WTC11 (cell line): ENCODE measurements around the gene SLC25A31. TPM values are rescaled to one million over a fixed set of nuclear protein-coding genes. Genes with fewer than 3 reads are reported as not detected.

Source experiments
- ATAC-seq: fragments of 200-7000 bp; cut with Tn5 transposase; 2 replicates; pipeline ENCODE4 v1.10.0; 2021; ENCODE audit warnings: mild to moderate bottlenecking, moderate library complexity
- CTCF ChIA-PET: fragments of 300-600 bp; sonication (Branson Sonifier 250); formaldehyde crosslinking; loops from one replicate; lab custom pipeline; 2021; ENCODE audit warnings: antibody characterized with exemption; lab: Charles Lee
- POLR2A ChIA-PET: fragments of 350-600 bp; sonication (Branson Sonifier 250); formaldehyde crosslinking; loops from one replicate; lab custom pipeline; 2021; ENCODE audit warnings: antibody characterized with exemption; lab: Charles Lee
- DNase-seq: peaks from one replicate; pipeline ENCODE4 v3.0.0; 2021; ENCODE audit warnings: low spot score
- H3K27ac Mint-ChIP-seq: 2 replicates; pipeline ENCODE4 v1.8.0; 2021; ENCODE audit warnings: mixed read lengths
- H3K27me3 Mint-ChIP-seq: 2 replicates; pipeline ENCODE4 v1.8.0; 2021; ENCODE audit warnings: low read depth, mild to moderate bottlenecking, moderate library complexity, mixed read lengths
- H3K36me3 Mint-ChIP-seq: 2 replicates; pipeline ENCODE4 v1.8.0; 2021; ENCODE audit warnings: mixed read lengths
- H3K4me1 Mint-ChIP-seq: 2 replicates; pipeline ENCODE4 v1.8.0; 2022; ENCODE audit warnings: mixed read lengths
- H3K4me3 Mint-ChIP-seq: 2 replicates; pipeline ENCODE4 v1.8.0; 2021; ENCODE audit warnings: mild to moderate bottlenecking, moderate library complexity, mixed read lengths
- H3K9me3 Mint-ChIP-seq: 2 replicates; pipeline ENCODE4 v1.8.0; 2021; ENCODE audit warnings: mixed read lengths
- ATF1 ChIP-seq: sonication (generic); formaldehyde crosslinking; IDR thresholded peaks from 2 replicates; pipeline ENCODE4 v1.8.1; 2023; ENCODE audit warnings: mild to moderate bottlenecking, moderate library complexity, missing genetic modification reagents
- CREB1 ChIP-seq: sonication (generic); formaldehyde crosslinking; IDR thresholded peaks from 2 replicates; pipeline ENCODE4 v1.8.0; 2023; ENCODE audit warnings: mild to moderate bottlenecking, missing genetic modification reagents
- CREM ChIP-seq: sonication (generic); formaldehyde crosslinking; IDR thresholded peaks from 2 replicates; pipeline ENCODE4 v1.8.1; 2022; ENCODE audit warnings: mild to moderate bottlenecking, missing genetic modification reagents, moderate library complexity
- ELF4 ChIP-seq: sonication (generic); formaldehyde crosslinking; IDR thresholded peaks from 2 replicates; pipeline ENCODE4 v1.8.1; 2022; ENCODE audit warnings: low read depth, mild to moderate bottlenecking, moderate library complexity, missing genetic modification reagents
- EMX1 ChIP-seq: fragments of 250-450 bp; sonication (Bioruptor Pico); IDR thresholded peaks from 2 replicates; pipeline ENCODE4 v1.8.0; 2021; ENCODE audit warnings: mild to moderate bottlenecking
- ETV6 ChIP-seq: sonication (generic); formaldehyde crosslinking; IDR thresholded peaks from 2 replicates; pipeline ENCODE4 v1.8.1; 2022; ENCODE audit warnings: mild to moderate bottlenecking, missing genetic modification reagents
- FOXJ3 ChIP-seq: sonication (generic); formaldehyde crosslinking; IDR thresholded peaks from 2 replicates; pipeline ENCODE4 v1.9.0; 2021; ENCODE audit warnings: missing genetic modification reagents, mild to moderate bottlenecking, borderline replicate concordance
- HMGA2 ChIP-seq: fragments of 250-450 bp; sonication (Bioruptor Pico); IDR thresholded peaks from 2 replicates; pipeline ENCODE4 v1.4.0; 2021; ENCODE audit warnings: mild to moderate bottlenecking, moderate library complexity
- RORB ChIP-seq: fragments of 250-450 bp; sonication (Bioruptor Pico); IDR thresholded peaks from 2 replicates; pipeline ENCODE4 v1.9.0; 2021; ENCODE audit warnings: mild to moderate bottlenecking
- SMAD3 ChIP-seq: sonication (generic); formaldehyde crosslinking; IDR thresholded peaks from 2 replicates; pipeline ENCODE4 v1.8.0; 2022; ENCODE audit warnings: missing genetic modification reagents, mild to moderate bottlenecking, borderline replicate concordance
- SMAD4 ChIP-seq: sonication (generic); formaldehyde crosslinking; IDR thresholded peaks from 2 replicates; pipeline ENCODE4 v1.8.0; 2022; ENCODE audit warnings: mild to moderate bottlenecking, missing genetic modification reagents
- TEAD1 ChIP-seq: sonication (generic); formaldehyde crosslinking; IDR thresholded peaks from 2 replicates; pipeline ENCODE4 v1.8.0; 2022; ENCODE audit warnings: mild to moderate bottlenecking, missing genetic modification reagents
- ZNF423 ChIP-seq: fragments of 250-450 bp; sonication (Bioruptor Pico); IDR thresholded peaks from 2 replicates; pipeline ENCODE4 v2.1.2; 2022; ENCODE audit warnings: mild to moderate bottlenecking, moderate library complexity
- total RNA-seq: library from RNA; stranded (reverse); gene quantifications from 3 replicates; pipeline ENCODE4 v1.2.3, GENCODE V29; 2021
- TF ChIP-seq, protein P1 (sequence below): sonication (generic); formaldehyde crosslinking; conservative IDR thresholded peaks from 2 replicates; pipeline ENCODE4 v1.8.1; 2023; ENCODE audit warnings: mild to moderate bottlenecking, low read depth, missing genetic modification reagents, moderate library complexity
- TF ChIP-seq, protein P2 (sequence below): fragments of 250-450 bp; sonication (Bioruptor Pico); conservative IDR thresholded peaks from 2 replicates; pipeline ENCODE4 v1.9.0; 2021; ENCODE audit warnings: mild to moderate bottlenecking
- TF ChIP-seq, protein P3 (sequence below): sonication (generic); formaldehyde crosslinking; IDR thresholded peaks from 2 replicates; pipeline ENCODE4 v1.8.0; 2022; ENCODE audit warnings: mild to moderate bottlenecking, missing genetic modification reagents
- TF ChIP-seq, protein P4 (sequence below): fragments of 250-450 bp; sonication (Bioruptor Pico); IDR thresholded peaks from 2 replicates; pipeline ENCODE4 v2.1.2; 2022; ENCODE audit warnings: mild to moderate bottlenecking, moderate library complexity
- TF ChIP-seq, protein P5 (sequence below): sonication (generic); formaldehyde crosslinking; IDR thresholded peaks from 2 replicates; pipeline ENCODE4 v1.8.1; 2022; ENCODE audit warnings: missing genetic modification reagents, borderline replicate concordance
- TF ChIP-seq, protein P6 (sequence below): fragments of 250-450 bp; sonication (Bioruptor Pico); IDR thresholded peaks from 2 replicates; pipeline ENCODE4 v1.9.0; 2021; ENCODE audit warnings: moderate library complexity, mild to moderate bottlenecking, inconsistent platforms, borderline replicate concordance
- TF ChIP-seq, protein P7 (sequence below): sonication (generic); formaldehyde crosslinking; conservative IDR thresholded peaks from 2 replicates; pipeline ENCODE4 v1.8.1; 2022; ENCODE audit warnings: mild to moderate bottlenecking, missing genetic modification reagents
- TF ChIP-seq, protein P8 (sequence below): sonication (generic); formaldehyde crosslinking; IDR thresholded peaks from 2 replicates; pipeline ENCODE4 v1.8.1; 2023; ENCODE audit warnings: mild to moderate bottlenecking, moderate library complexity, missing genetic modification reagents
- TF ChIP-seq, protein P9 (sequence below): fragments of 250-450 bp; sonication (Bioruptor Pico); IDR thresholded peaks from 2 replicates; pipeline ENCODE4 v1.9.0; 2021; ENCODE audit warnings: mild to moderate bottlenecking

Gene SLC25A31
- total RNA-seq, 1 experiment from 2014 or later = not detected

DNA sequence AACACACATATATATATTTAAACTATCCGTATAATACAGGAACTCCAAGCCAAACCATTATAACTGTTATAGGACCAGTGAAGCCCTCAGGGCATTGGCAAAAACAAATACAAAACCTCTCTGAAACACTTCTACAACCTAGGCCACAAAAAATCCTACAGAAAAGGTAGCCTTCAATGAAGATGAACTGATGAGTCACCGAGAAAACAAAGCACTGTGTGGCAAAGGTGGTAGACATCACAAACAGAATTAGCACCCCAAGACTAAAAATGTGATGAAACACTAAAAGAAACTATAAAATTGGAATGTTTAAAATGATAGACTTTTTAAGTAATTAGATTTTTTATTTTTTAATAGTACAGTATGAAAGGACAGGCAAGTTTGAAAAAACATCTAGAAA, 46.4 kb downstream of the SLC25A31 start:
- Mint-ChIP-seq H3K9me3 (no peaks in the 10 kb centered on the region), H3K27ac (no peak overlapping the region), H3K4me1 (peaks cover 15% of the 10 kb centered on the region), H3K36me3 (no peaks in the 10 kb centered on the region), H3K4me3 (no peak overlapping the region), H3K27me3 (peaks cover 29% of the 10 kb centered on the region)
- ChIA-PET POLR2A (no interaction called here), CTCF (no interaction called here)
- no peak for DNase-seq
- ATAC-seq = no peak
- TF ChIP-seq HMGA2 (CRISPR knock-in tag) = no peak
- TF ChIP-seq, protein P1, sequence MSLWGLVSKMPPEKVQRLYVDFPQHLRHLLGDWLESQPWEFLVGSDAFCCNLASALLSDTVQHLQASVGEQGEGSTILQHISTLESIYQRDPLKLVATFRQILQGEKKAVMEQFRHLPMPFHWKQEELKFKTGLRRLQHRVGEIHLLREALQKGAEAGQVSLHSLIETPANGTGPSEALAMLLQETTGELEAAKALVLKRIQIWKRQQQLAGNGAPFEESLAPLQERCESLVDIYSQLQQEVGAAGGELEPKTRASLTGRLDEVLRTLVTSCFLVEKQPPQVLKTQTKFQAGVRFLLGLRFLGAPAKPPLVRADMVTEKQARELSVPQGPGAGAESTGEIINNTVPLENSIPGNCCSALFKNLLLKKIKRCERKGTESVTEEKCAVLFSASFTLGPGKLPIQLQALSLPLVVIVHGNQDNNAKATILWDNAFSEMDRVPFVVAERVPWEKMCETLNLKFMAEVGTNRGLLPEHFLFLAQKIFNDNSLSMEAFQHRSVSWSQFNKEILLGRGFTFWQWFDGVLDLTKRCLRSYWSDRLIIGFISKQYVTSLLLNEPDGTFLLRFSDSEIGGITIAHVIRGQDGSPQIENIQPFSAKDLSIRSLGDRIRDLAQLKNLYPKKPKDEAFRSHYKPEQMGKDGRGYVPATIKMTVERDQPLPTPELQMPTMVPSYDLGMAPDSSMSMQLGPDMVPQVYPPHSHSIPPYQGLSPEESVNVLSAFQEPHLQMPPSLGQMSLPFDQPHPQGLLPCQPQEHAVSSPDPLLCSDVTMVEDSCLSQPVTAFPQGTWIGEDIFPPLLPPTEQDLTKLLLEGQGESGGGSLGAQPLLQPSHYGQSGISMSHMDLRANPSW (CRISPR knock-in tag) = no peak
- TF ChIP-seq, protein P2, sequence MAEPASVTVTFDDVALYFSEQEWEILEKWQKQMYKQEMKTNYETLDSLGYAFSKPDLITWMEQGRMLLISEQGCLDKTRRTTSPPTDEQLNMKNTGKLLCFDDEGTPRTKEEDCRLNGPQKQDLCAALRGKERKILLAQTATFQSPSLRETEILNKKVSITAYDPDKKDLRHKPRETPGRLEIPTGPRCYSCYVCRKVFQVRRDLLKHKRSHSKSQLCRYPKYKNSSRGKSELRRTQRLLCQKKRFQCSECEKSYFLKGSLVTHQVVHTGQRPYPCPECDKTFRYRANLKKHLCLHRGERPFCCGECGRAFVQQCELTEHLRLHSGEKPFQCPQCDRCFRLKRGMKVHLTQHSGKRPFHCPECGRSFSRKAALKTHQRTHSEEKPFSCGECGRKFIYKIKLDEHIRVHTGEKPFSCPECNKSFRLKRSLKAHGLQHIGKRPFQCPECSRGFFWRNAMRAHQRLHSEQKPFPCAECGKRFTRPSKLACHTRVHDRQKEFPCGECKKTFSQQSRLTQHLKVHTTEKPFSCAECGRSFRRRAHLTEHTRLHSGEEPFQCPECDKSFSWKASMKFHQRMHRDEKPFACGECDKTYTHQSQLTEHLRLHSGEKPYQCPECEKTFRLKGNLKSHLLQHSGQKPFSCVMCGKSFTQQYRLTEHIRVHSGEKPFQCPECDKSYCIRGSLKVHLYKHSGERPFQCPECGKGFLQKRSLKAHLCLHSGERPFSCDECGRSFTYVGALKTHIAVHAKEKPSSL (CRISPR knock-in tag) = no peak

DNA sequence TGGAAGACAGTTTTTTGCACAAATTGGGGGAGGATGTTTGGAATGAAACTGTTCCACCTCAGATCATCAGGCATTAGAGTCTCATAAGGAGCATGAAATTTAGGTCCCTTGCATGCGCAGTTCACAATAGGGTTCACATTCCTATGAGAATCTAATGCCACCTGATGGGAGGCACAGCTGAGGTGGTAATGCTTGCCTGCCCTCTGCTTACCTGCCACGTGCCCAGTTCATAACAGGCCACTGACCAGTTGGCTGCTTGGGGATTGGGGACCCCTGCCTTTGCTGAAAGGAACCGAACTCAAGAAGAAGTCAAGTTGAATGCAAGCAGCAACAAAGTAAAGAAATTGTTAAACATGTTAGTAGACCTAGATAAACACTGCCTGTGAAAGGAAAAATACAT, 47.3 kb downstream of the SLC25A31 start:
- peaks cover 15% of the 10 kb centered on the region for H3K4me1 Mint-ChIP-seq
- ATAC-seq (no peak), DNase-seq (no peak)
- ChIA-PET POLR2A (no interaction called here), CTCF (no interaction called here)
- no peaks in the 10 kb centered on the region for H3K36me3 Mint-ChIP-seq
- peaks cover 35% of the 10 kb centered on the region for H3K27me3 Mint-ChIP-seq
- H3K9me3 Mint-ChIP-seq = no peaks in the 10 kb centered on the region
- H3K4me3 Mint-ChIP-seq = no peak overlapping the region
- H3K27ac Mint-ChIP-seq = no peak overlapping the region
- no peak for TF ChIP-seq ZNF423 (CRISPR knock-in tag)
- no peak for TF ChIP-seq CREM (CRISPR knock-in tag)
- TF ChIP-seq, protein P3, sequence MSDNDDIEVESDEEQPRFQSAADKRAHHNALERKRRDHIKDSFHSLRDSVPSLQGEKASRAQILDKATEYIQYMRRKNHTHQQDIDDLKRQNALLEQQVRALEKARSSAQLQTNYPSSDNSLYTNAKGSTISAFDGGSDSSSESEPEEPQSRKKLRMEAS (CRISPR knock-in tag) = no peak
- no peak for TF ChIP-seq TEAD1 (CRISPR knock-in tag)
- TF ChIP-seq RORB (CRISPR knock-in tag) = no peak
- TF ChIP-seq, protein P4, sequence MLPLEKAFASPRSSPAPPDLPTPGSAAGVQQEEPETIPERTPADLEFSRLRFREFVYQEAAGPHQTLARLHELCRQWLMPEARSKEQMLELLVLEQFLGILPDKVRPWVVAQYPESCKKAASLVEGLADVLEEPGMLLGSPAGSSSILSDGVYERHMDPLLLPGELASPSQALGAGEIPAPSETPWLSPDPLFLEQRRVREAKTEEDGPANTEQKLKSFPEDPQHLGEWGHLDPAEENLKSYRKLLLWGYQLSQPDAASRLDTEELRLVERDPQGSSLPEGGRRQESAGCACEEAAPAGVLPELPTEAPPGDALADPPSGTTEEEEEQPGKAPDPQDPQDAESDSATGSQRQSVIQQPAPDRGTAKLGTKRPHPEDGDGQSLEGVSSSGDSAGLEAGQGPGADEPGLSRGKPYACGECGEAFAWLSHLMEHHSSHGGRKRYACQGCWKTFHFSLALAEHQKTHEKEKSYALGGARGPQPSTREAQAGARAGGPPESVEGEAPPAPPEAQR = no peak
- TF ChIP-seq CREB1 (CRISPR knock-in tag) = no peak
- no peak for TF ChIP-seq ETV6 (CRISPR knock-in tag)
- TF ChIP-seq, protein P5, sequence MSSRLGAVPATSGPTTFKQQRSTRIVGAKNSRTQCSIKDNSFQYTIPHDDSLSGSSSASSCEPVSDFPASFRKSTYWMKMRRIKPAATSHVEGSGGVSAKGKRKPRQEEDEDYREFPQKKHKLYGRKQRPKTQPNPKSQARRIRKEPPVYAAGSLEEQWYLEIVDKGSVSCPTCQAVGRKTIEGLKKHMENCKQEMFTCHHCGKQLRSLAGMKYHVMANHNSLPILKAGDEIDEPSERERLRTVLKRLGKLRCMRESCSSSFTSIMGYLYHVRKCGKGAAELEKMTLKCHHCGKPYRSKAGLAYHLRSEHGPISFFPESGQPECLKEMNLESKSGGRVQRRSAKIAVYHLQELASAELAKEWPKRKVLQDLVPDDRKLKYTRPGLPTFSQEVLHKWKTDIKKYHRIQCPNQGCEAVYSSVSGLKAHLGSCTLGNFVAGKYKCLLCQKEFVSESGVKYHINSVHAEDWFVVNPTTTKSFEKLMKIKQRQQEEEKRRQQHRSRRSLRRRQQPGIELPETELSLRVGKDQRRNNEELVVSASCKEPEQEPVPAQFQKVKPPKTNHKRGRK (CRISPR knock-in tag) = no peak
- TF ChIP-seq, protein P6, sequence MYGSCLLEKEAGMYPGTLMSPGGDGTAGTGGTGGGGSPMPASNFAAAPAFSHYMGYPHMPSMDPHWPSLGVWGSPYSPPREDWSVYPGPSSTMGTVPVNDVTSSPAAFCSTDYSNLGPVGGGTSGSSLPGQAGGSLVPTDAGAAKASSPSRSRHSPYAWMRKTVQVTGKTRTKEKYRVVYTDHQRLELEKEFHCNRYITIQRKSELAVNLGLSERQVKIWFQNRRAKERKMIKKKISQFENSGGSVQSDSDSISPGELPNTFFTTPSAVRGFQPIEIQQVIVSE (CRISPR knock-in tag) = no peak
- no peak for TF ChIP-seq ATF1 (CRISPR knock-in tag)
- no peak for TF ChIP-seq ELF4 (CRISPR knock-in tag)
- no peak for TF ChIP-seq SMAD4 (CRISPR knock-in tag)
- no peak for TF ChIP-seq SMAD3 (CRISPR knock-in tag)
- no peak for TF ChIP-seq EMX1 (CRISPR knock-in tag)
- TF ChIP-seq, protein P7, sequence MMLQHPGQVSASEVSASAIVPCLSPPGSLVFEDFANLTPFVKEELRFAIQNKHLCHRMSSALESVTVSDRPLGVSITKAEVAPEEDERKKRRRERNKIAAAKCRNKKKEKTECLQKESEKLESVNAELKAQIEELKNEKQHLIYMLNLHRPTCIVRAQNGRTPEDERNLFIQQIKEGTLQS (CRISPR knock-in tag) = no peak
- TF ChIP-seq, protein P8, sequence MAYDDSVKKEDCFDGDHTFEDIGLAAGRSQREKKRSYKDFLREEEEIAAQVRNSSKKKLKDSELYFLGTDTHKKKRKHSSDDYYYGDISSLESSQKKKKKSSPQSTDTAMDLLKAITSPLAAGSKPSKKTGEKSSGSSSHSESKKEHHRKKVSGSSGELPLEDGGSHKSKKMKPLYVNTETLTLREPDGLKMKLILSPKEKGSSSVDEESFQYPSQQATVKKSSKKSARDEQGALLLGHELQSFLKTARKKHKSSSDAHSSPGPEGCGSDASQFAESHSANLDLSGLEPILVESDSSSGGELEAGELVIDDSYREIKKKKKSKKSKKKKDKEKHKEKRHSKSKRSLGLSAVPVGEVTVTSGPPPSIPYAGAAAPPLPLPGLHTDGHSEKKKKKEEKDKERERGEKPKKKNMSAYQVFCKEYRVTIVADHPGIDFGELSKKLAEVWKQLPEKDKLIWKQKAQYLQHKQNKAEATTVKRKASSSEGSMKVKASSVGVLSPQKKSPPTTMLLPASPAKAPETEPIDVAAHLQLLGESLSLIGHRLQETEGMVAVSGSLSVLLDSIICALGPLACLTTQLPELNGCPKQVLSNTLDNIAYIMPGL (CRISPR knock-in tag) = no peak
- TF ChIP-seq, protein P9, sequence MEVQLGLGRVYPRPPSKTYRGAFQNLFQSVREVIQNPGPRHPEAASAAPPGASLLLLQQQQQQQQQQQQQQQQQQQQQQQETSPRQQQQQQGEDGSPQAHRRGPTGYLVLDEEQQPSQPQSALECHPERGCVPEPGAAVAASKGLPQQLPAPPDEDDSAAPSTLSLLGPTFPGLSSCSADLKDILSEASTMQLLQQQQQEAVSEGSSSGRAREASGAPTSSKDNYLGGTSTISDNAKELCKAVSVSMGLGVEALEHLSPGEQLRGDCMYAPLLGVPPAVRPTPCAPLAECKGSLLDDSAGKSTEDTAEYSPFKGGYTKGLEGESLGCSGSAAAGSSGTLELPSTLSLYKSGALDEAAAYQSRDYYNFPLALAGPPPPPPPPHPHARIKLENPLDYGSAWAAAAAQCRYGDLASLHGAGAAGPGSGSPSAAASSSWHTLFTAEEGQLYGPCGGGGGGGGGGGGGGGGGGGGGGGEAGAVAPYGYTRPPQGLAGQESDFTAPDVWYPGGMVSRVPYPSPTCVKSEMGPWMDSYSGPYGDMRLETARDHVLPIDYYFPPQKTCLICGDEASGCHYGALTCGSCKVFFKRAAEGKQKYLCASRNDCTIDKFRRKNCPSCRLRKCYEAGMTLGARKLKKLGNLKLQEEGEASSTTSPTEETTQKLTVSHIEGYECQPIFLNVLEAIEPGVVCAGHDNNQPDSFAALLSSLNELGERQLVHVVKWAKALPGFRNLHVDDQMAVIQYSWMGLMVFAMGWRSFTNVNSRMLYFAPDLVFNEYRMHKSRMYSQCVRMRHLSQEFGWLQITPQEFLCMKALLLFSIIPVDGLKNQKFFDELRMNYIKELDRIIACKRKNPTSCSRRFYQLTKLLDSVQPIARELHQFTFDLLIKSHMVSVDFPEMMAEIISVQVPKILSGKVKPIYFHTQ (CRISPR knock-in tag) = no peak
- no peak for TF ChIP-seq FOXJ3 (CRISPR knock-in tag)
